Measurements from ENCODE around the gene VILL.

VILL gene

DNA sequence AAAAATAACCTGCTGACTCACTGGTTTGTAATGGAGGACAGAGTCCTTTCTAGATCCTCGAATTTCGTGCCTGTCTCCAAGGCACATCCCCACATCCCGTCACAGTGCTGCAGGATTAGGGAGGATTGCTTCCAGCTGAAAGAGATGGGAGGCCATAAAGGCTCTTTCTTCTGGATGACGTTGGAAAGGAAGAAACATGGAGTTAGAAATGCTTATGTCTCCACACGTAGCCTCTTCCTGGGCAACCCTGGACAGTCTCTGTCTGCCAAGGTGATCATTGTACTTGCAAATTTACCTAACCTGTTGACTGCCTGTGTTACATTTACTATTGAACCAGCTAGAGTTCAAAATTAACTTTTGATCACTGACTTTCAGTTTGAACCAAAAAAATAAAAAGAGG lies 27.6 kb upstream of the VILL start:
- in situ Hi-C loops (cut with MboI; ENCODE audit: low sequenced_read_pairs) = no loop called here

DNA sequence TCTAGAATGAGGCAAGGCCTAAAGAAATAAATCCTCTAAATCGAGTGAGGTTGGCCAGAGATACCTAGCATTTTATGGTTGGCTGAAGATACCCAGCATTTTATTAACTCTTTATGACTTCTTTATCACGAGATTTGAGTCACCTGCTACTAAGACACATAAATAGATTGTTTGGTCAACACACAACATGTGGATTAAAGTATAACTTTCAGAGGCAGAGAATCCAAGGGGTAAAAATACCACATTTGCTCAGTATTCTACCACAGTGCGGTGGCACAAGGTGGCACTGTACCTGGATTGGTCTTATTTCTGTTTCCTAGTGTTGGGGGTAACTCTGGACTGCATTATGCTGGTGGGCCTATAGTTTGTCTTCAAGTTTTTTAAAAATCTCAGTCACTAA lies 27.0 kb upstream of the VILL start:
- in situ Hi-C loops (cut with MboI; ENCODE audit: low sequenced_read_pairs) = no loop called here

DNA sequence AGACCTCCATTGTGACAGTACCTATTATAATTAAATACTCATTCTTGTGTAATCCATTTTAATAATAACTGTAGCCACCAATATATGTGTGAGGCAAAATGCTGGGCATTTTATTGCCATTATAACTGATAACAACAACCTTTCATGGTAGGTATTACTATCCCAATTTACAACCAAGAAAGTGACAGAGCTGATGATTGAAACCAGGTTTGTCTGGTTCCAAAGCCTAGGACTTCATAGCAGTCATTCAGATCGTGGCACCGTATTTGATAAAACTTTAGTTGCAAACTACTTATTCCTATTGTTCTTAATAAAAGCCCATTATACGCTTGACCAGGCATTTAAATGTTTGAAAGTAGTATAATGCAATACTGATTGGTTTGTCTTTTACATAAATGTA lies 26.4 kb upstream of the VILL start:
- in situ Hi-C loops (cut with MboI; ENCODE audit: low sequenced_read_pairs) = no loop called here

DNA sequence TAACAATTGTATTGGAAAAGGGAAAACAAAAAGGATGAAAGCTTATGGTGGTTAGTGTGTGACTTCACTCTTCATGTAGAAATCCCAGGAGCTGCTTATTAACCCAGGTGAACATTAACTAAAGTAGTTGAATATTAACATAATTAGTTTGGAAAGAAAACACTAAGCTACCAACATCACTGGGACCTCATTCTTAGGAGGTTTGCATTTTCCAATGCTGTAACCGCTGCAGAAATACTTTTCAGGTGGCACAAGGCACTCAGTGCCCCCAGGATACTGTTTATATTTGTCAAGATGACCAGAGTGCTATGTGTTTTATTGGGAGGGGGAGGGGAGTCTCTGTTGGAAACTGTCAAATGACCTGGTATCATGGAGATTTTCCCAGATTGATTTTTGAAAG lies 25.9 kb upstream of the VILL start:
- in situ Hi-C loops (cut with MboI; ENCODE audit: low sequenced_read_pairs) = no loop called here

DNA sequence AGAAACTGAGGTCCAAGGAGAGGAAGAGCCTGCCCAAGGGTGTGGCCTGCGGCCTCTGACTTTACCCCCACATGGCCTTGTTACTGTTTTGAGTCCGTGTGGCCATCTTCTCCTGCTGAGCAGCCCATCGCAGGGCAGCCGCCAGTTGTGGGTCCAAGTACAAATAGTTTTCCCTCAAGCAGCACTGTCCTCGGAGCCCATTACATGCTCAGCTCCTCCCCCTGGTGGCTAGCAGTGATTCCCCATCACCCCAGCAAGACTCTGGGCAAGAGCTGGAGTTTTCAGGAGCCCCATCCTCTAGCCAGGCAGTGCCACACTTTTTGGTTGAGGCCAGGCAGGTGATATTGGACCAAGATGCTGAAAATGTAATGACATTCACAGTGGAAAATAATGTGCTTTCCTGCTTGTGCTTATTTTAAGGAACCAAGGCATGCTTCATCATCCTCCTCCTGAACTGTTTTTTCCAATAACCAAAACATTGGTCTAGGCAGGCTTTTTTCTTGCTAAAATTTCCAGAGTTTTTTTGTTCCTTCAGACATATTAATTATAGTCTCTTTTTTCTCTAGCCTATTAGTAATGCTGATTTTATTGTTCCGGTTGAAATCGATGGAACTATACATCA lies 23.2 kb upstream of the VILL start:
- in situ Hi-C loops (cut with MboI; ENCODE audit: low sequenced_read_pairs) = no loop called here

DNA sequence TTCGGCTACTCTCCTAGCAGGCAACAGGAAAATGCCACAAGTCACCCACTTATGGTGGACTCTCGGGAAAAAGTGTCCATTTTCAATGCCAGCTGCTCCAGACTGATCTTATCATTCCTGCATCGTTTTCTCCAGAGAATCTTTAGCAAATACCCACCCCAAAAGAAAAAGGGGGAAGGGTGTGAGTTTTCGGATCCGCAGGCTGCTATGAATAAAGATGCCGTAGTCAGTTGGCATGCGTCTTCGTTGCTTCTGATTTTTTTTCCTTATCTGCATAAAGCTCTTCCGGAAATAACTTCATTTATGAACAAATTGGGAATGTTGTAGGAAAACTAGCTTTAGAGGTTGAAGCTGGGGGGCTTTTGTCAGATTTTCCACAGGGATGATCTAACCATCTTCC lies 22.4 kb upstream of the VILL start:
- in situ Hi-C loops (cut with MboI; ENCODE audit: low sequenced_read_pairs) = no loop called here

DNA sequence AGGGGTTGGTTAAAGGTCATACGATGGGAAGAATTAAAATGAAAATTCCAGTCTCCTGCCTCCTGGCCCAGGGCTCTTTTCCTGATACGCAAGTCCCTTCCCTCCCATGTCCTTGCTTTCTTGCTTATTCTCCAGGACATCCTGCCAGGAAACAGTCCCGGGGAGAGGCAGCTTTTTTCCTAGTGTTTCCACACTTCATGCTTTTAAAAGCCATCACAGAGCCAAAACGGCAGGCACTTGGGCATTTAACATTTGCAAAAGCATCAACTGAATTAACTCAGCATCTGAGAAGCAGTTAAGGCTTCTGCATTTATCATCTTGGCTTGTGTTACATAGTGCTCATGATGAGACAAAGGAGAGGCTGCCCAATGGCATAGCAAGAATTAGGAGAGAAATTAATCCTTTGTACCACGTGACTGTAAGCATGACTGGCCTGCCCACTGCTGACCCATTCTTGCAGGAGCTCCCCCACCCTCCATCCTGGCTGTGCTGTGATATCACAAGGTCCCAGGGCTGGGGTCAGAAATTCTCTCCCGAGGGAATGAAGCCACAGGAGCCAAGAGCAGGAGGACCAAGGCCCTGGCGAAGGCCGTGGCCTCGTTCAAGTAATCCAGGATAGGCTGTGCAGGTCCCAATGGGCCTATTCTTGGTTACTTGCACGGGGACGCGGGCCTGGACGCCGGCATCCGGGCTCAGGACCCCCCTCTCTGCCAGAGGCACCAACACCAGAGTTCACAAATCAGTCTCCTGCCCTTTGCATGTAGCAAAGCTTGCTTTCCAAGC lies 21.6 kb upstream of the VILL start:
- in situ Hi-C loops (cut with MboI; ENCODE audit: low sequenced_read_pairs) = no loop called here

DNA sequence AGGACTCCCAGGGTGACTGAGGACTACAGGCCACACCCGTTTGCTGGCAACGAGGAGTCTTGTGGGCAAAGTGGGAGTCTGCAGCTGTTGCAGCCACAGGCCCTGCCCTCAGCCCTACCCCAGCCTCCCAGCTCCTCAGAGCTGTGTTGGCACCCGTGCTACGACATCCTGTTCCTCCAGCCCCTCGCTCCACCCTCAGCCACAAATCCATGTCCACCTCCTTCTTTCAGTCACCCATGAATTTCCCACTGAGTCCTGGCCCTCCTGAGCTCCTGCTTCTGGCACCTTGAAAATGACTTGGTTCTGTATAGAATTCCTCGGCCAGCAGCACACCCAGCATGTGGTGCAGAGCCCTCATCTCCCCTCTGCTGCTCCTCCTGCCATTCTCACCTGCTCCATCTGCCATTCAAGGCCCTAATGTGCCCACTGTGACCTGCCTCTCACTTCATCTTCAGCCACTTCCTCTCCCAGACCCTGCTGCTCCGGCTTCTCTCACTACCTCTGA lies 20.9 kb upstream of the VILL start:
- in situ Hi-C loops (cut with MboI; ENCODE audit: low sequenced_read_pairs) = loop anchor here (10.0 kb wide), 1 partner anchor 115 kb away; no protein-coding TSS in a partner anchor

DNA sequence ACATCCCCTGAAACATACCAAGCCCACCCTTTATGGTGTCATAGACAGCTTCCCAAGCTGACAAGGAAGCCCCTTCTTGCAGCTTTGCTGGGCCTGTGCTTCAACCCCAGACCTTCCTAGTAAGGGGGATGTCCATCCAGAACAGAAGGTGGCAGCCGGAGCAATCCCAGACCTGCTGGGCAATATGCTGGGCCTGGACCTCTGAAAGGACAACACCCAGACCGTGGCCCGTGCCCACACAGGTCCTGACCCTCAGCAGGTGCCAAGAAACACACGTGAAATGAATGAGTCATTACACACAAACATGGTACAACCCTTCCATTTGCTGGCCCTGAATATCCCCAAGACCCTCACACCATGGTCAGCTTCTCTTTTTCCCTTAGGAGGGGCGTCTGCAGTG lies 19.8 kb upstream of the VILL start:
- in situ Hi-C loops (cut with MboI; ENCODE audit: low sequenced_read_pairs) = loop anchor here (10.0 kb wide), 1 partner anchor 116 kb away; no protein-coding TSS in a partner anchor

DNA sequence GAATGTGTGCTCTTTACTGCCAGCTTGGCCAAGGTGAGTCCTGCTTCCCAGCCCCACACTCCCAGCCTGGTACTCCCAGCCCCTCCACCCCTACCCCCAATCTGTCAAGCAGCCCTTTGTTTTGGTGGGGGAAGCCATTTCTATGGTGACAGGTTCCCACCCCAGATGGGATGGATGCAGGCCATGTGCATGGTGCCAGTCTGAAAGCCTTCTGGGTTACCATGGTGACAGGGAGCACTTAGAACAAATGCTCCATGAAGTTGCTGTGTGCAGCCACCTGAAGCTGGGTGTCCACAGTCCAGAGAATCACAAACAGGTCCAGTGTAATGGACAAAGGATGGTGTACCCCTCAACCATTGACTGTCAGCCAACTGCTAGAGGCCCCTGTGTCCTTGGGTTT lies 19.1 kb upstream of the VILL start:
- in situ Hi-C loops (cut with MboI; ENCODE audit: low sequenced_read_pairs) = loop anchor here (10.0 kb wide), 1 partner anchor 117 kb away; no protein-coding TSS in a partner anchor

DNA sequence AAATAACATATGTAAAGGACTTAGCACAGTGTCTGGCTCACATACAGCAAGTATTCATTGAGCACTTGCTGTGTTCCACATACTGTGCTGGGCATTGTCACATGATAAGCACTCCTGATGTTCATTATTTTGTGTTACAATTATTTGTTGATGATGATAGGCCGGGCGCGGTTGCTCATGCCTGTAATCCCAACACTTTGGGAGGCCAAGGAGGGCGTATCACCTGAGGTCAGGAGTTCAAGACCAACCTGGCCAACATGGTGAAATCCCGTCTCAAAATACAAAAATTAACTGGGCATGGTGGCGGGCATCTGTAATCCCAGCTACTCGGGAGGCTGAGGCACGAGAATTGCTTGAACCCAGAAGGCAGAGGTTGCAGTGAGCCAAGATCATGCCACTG lies 18.5 kb upstream of the VILL start:
- in situ Hi-C loops (cut with MboI; ENCODE audit: low sequenced_read_pairs) = loop anchor here (10.0 kb wide), 1 partner anchor 117 kb away; no protein-coding TSS in a partner anchor

DNA sequence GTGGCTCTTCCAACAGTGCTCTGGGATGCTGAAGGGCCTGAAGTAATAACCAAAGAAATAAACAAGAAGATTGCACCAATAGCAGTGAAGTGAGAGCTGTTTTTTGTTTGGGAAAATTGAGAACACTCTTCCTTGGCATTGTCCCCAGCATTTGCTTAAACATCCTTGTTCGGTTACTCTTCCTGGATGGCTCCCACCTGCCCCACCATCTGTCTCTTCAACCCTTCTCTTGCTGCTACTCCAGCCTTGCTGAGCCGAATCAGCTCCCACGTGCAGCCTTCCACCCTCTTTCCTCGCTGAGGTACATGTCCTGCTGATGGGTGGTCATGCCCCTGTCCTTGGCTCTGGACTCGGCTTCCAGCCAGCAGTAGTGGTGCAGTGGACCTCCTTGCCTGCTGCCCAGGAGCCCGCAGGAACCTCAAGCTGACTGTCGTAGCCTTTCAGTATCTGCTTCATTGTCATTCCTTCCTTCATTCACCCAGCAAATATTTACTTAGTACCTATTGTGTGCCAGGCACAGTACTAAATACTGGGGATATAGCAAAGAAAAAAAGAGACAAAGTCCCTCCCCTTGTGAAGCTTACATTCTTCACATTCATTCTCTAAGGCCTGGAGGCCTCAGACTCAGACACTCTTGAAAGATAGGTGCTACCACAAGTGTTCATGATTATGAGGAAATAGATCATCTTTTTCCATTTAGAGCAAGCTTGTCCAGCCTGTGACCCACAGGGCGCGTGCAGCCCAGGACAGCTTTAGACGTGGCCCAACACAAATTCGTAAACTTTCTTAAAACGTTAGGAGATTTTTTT lies 17.1 kb upstream of the VILL start:
- in situ Hi-C loops (cut with MboI; ENCODE audit: low sequenced_read_pairs) = loop anchor here (10.0 kb wide), 1 partner anchor 119 kb away; no protein-coding TSS in a partner anchor

DNA sequence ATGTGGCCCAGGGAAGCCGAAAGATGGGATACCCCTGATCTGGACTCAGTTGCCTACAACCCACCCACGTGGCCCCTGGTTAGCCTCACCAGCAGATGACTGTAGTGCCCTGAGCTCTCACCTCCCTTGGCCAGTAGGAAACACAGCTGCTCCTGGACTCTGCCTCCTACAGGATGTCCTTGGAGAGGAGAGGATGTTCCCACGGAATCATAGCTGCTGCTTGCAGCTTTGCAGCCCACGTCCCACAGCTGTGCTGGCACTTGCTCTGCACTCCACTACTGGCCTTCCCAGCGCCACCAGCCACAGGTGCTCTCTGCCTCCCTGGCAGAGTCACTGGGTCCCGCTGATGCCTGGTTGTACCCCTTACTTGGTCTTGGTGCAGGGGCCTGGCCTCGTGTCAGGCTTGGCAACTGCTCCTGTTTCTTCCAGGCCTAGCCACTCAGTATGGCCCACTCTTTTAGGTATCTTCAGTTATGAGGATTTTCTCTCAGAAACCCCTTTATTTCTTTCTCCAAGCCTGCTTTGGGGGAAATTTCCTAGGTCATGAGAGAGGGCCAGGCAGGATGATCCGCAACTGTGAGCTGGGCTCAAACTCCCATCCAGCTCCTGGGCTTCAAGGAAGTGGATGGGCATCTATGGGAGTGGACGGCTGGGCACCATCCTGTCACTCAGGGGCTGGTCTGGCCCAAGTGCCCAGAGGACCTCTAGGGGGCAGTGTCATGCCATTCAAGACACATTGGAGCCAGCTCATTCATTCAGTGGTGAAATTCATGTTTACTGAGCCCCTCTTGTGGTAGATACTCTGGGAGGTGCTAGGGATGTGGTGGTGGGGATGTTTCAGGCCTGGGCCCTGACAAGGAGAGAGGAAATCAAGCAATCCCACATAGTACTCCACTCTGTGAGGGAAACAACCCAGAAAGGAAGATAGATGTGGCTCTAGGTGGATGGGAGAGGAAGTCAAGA lies 16.2 kb upstream of the VILL start:
- in situ Hi-C loops (cut with MboI; ENCODE audit: low sequenced_read_pairs) = loop anchor here (10.0 kb wide), 1 partner anchor 120 kb away; no protein-coding TSS in a partner anchor

DNA sequence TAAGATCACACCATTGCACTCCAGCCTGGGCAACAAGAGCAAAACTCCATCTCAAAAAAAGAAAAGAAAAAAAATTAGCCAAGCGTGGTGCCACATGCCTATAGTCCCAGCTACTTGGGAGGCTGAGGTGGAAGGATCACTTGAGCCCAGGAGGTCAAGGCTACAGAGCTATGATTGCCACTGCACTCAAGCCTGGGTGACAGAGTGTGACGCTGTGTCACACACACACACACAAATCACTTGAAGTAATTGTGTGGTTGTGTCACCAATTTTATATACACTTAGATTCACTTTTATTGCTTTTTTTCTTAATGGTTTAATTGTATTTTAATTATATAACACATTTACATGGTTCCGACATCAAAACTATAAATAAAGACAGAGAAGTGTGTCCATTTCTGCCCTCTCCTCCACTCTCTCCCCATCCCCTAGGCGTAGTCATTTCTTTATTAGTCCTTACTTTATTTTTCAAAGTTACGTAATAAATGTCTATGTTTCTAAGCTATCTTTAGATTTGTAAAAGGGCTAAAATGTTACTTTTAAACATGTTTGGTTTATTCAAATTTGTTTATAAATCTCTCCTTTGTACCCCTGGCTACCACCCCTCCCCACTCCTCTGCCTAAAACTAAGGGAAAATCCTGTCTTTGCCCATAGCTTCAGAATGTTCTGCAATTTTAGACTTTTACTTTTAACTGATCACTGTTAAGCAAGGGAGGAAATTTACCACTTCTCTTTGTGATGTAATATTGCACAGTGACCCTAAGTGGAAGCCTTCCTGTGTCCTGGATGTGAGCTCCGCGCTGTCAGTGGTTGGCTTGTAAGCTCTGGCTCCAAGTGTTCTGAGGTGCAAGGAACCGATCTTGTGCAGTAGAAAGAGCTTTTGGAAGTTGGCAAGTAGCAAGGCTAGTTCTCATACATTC lies 10.8 kb upstream of the VILL start:
- in situ Hi-C loops (cut with MboI; ENCODE audit: low sequenced_read_pairs) = loop anchor here (10.0 kb wide), 1 partner anchor 125 kb away; no protein-coding TSS in a partner anchor

DNA sequence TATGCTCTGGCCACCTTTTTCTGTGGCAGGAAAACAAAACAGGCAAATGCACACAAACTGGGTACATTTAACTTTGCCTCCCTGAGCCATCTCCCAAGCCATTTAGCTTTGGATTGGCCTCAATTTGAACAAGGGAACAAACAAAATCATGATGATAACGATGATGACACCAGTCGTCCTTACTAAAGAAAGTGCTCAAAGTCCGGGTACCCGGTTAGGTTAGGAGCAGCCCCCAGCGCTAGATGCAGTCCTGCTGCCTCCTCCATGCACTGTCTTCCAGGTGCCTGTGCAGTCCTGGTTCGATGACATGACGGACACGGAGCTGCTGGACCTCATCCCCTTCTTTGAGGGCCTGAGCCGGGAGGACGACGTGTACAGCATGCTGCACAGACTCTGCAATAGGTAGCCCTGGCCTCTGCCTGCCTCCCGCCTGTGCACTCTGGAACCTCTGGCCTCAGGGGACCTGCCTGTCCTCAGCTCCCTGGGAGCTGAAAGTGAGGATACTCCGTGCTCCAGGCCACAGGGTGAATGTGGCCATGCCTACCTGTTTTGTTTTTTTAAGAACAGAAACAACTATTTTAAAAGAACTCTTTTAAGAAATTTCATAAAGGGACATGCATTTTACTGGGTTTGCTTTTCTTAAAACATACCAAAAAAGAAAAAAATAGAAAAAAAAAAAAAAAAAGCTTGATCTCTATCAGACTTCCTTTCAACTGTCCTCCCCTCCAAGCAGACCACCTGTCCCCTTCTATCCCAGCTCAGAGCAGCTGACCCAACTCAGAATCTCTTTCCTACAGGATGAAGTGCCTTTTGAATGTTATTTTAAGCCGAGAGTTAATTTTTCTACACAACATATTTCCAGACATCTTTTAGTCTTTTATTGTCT lies 9.9 kb upstream of the VILL start:
- in situ Hi-C loops (cut with MboI; ENCODE audit: low sequenced_read_pairs) = no loop called here

DNA sequence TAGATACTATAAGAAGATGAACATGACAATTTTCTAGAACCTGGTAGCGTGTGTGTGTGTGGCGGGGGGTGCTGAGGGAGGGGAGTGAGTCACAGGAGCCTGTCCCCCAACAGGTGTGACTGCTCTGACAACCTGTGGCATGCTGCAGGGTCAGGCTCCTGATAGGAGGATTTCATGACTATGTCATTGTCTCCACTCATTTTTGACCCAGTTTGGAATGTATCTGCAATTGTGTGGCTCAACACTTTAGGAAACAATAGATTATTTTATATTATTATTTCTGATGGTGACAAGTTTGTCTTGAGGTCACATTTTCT lies 9.3 kb upstream of the VILL start:
- in situ Hi-C loops (cut with MboI; ENCODE audit: low sequenced_read_pairs) = no loop called here

DNA sequence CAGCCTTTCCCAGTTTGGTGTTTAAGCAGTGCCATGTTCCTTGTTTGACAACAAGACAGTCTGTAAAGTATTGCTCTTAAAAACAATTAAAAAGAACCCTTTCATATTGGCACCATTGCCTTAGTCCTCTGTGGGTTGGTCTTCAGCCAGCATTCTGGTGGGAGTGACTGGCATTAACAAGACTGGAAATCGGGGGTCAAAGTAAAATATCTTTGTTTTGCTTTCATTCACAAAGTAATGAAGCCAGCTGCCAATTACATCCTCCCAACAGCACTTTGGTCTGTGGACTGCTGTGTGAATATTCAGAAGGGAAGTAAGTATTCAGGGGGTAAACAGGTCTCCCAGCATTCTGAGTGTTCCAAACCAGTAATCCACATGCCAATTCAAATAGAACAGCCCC lies 8.3 kb upstream of the VILL start:
- in situ Hi-C loops (cut with MboI; ENCODE audit: low sequenced_read_pairs) = no loop called here

DNA sequence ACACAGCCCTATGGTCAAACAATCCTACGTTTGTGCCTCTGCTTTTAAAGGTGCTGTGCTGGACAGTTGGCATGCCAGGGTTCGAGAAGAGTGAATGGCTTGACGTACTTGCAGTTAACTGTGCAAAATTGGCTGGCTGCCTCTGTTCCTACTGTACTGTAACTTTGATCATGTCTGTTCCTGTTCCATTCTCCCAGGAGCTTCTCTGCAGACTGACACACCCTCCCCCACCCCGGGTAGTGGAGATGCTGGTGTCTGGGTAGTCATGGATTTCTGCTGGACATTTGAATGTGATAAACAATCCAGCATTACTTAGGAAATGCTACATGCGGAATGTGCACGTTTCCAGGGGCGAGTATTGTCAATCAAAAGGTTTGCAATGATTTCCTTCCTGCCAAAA lies 6.5 kb upstream of the VILL start:
- in situ Hi-C loops (cut with MboI; ENCODE audit: low sequenced_read_pairs) = no loop called here
